GM21526 (cell line): ENCODE results near the gene BRIP1.
"Not testable (repeated sequence)": the region's sequence is repeated elsewhere in the genome, so short reads cannot be mapped to it uniquely, and the experiment has no call there.

Experiments used
- ATAC-seq: cut with Tn5 transposase; IDR thresholded peaks from one replicate; pipeline ENCODE4 v1.9.1; 2021; ENCODE audit warnings: moderate library complexity; ENCODE audit not compliant: unreplicated experiment, low FRiP score

Gene BRIP1

GRCh38 chr17:61833536-61834193, 29.7 kb downstream of the BRIP1 start:
- no peak for ATAC-seq

GRCh38 chr17:61832463-61832862, 30.9 kb downstream of the BRIP1 start:
- ATAC-seq = no peak

DNA sequence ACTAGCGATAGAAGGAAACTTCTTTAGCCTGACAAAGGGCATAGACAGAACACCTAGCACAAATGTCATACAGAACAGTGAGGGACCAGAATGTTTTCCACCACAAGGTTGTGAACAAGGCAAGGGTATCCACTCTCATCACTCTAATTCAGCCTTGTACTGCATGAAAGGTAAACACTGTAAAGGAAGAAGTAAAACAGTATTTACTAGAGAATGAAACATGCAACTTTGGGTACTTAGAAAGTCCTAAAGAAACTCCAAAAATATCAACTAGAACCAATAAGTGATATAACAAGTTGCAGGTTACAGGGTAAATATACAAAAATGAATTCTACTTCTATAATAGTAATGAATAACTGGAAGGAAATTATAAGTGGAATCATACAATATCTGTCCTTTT, 32.2 kb downstream of the BRIP1 start:
- no peak for ATAC-seq

GRCh38 chr17:61828694-61829093, 34.6 kb downstream of the BRIP1 start:
- ATAC-seq = no peak

- no peak for ATAC-seq
These were observed 35.5 kb downstream of the BRIP1 start for GRCh38 chr17:61827649-61828395.

GRCh38 chr17:61826866-61827265, 36.5 kb downstream of the BRIP1 start:
- not testable (repeated sequence) for ATAC-seq

- not testable (repeated sequence) for ATAC-seq
These were observed 37.1 kb downstream of the BRIP1 start for GRCh38 chr17:61826198-61826597.

- ATAC-seq = no peak
These were observed 37.7 kb downstream of the BRIP1 start for GRCh38 chr17:61825448-61826137.

DNA sequence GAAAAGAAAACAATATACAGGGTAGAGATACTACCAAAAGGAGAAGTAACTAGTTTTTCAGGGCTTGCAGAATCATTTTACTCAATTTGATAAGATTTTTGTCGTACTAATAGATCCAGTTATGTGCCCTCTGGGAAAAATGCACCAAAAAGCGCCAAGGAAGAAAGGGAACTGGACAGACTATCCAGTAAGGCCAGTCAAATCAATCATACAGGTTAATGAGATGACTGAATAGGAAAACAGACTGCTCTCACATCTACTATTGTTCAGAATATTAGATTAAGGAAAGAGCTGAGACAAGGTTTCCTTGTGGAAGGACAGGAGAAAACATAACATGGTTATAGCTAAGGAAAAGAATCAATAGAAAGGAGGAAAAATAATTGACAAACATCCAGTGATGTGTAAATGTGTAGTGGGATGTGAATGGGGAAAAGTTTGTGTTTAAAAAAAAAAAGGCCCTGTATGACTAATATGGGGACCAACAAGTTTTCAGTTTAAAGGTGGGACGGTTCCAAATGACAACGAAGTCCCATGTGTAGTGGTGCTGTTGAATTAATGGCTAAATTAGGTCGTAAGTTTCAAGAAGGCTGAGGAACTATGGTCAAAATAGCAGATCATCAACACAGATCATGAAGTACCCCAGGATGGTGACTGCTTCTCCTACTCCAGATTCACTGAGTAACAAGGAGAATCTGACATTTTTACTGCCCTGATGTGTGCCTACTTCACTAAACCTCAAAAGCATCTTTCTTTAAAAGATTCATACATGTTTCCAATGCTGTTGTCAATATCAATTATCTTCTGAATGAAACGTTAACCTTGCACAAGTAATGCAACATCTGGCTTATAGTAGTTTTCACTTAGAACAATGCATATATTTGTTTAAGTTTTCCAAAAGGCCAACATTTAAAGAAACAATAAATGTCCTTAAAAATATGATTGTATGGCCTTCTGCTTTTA, 40.7 kb downstream of the BRIP1 start:
- ATAC-seq = no peak

- no peak for ATAC-seq
These were observed 41.7 kb downstream of the BRIP1 start for GRCh38 chr17:61821655-61822054.

- ATAC-seq = not testable (repeated sequence)
These were observed 44.1 kb downstream of the BRIP1 start for GRCh38 chr17:61819265-61819664.

DNA sequence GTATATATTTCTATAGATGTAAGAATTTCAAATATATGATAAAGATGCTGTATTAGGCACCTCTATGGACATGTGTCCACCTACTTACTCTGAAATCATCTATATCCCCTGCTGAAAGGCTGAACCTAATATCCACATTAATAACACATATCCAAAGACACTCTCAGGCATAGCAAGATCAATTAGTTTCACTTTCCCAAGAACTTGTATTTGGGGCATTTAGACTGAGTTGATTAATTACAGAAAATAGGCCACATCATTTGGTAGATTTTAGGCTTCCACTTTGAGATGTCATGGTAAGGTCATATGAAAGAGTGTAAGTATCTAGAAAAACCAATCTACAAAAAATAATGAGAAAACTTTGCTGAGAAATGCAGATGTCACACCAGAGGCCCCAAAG, 45.1 kb downstream of the BRIP1 start:
- no peak for ATAC-seq

GRCh38 chr17:61817452-61817851, 45.9 kb downstream of the BRIP1 start:
- ATAC-seq = no peak

DNA sequence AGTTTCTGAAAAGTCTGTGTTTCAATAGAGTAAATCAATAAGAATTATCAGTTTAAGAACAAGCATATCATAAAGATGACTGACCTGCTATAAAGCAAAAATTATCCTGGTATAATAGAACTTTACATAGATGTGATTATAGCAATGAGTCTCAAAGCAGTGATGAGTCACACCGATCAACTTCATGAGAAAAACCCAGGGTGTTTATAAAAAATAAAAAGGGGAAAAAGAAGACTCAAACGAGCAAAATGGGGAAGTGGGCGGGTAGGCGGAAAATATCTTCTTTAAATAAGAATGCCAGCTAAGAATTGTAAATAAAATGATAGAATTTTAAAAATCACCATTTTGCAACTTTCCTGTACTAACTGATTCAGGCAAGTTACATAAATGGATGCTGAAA, 46.8 kb downstream of the BRIP1 start:
- ATAC-seq = no peak

DNA sequence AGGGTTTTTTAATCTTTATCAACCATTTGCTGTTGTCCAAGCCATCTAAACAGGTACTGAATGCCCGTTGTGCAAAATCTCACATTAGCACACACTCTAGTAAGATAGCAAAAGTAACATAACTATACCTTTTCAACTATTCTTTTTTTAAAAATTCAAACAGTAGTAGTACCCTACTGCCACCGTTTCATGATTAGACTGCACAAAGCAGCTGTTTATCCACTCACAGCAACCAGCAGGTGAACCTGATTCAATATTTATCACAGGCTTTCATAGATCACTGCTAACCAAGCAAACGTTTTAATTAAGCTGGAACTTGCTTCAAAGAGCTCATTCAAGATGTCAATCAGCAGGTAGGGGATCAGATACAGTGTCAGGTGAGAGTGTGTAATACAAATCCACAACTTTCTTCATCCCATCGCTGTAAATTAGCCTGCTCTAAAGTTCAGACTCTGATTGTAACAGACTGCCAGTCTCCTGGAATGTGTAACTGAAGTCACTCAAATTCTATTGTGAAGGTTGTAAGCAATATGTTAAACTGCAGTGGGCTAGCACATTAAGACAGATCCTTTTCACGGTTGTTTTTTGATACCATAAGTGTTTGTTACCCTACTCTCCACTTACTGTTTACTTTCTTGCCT, 47.3 kb downstream of the BRIP1 start:
- no peak for ATAC-seq

DNA sequence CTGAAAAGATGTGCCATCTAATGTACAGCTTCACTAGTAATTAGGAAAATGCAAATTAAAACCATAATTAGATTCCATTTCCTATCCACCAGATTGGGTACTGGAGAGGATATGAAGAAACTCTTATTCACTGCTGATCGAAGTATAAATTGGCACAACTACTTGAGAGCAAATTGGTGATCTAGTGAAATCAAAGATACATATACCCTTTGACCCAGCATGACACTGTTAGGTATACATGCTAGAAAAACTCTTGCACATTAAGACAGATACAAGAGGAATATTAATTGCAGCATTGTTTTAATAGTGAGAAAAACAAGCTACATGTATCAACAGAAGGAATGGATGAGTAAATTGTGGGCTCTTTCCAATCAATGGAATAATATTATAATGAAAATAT, 48.8 kb downstream of the BRIP1 start:
- no peak for ATAC-seq

- no peak for ATAC-seq
These were observed 50.1 kb downstream of the BRIP1 start for GRCh38 chr17:61813211-61813610.

DNA sequence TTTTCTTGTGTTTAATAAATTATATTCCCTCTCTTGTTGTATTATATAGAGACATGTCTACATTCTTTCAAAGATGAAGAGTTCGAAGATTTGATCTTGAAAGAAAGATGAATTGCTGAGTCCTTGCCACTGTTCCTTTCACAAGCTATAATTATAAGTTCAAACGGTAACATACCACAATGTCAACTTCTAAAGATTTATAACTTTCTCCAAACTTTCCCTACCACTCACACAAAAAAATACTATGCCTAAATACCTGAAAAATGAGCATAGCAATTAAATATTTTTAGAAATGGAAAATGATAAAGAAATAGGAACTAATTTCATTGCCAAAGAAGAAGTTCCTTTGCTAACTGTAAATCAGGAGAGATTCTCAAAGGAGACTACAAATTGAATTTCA, 50.6 kb downstream of the BRIP1 start:
- ATAC-seq = no peak

DNA sequence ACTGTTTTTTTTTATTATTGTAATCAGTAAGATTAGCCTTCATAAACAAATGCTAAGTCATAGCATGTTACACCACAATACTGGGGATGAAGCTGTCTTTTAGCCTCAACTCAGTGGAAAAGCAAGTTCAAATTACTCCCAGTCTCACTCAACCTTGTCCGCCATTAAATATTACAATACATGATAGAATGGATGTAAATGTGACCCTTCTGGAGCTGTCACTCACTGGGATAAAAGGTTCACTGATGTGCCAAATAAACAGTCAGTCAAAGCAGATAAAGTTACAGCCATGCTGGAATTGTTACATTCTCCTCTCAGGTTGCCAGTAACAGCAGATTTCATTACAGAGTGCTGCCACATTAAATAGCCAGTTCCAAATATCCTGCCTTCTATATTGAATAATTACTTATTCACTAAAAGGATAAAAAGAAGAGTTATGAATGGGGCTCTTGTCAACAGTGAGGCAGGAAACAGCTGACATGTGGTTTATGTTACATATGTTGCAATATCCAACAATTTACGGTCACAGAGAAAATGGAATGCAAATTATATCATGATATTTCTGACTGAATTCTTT, 53.4 kb downstream of the BRIP1 start:
- ATAC-seq = no peak

GRCh38 chr17:61808442-61808841, 54.9 kb downstream of the BRIP1 start:
- ATAC-seq = no peak
